ENCODE measurements around the gene RPA3.

DNA sequence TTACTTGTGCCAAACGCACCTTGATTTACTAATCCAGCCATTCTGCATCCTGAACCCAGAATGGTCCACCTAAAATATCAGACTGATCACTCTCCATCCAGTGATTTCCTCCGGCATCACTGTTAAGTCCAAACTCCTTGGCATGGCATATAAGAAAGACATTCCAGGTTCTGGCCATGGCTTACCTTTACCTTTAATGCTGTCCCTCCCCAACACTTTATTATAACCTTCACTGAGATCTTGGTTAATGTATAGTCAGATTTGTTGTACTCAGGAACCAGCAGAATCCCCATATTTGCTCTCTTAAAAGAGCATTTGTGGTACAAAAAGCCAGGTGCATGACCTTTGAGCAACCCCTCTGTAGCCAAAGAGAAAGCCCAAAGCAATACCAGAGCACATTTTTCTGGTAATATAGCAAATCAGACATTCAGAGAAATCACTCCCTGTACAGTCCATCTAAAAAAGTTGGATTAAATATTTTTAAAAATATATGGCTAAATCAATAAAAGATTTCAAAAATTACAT, 67.7 kb downstream of the RPA3 start:
- TF ChIP-seq, protein P1, sequence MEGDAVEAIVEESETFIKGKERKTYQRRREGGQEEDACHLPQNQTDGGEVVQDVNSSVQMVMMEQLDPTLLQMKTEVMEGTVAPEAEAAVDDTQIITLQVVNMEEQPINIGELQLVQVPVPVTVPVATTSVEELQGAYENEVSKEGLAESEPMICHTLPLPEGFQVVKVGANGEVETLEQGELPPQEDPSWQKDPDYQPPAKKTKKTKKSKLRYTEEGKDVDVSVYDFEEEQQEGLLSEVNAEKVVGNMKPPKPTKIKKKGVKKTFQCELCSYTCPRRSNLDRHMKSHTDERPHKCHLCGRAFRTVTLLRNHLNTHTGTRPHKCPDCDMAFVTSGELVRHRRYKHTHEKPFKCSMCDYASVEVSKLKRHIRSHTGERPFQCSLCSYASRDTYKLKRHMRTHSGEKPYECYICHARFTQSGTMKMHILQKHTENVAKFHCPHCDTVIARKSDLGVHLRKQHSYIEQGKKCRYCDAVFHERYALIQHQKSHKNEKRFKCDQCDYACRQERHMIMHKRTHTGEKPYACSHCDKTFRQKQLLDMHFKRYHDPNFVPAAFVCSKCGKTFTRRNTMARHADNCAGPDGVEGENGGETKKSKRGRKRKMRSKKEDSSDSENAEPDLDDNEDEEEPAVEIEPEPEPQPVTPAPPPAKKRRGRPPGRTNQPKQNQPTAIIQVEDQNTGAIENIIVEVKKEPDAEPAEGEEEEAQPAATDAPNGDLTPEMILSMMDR (optimal IDR thresholded peaks at IDR 0.05 in 1 of 3, IDR thresholded peaks at IDR 0.05 in 1 of 3, conservative IDR thresholded peaks at IDR 0.05 in 1 of 3; ENCODE audit: extremely low read depth in 1 of 3, insufficient read depth in 2 of 3, low read length in 3 of 3) = no peak
- no peak for TF ChIP-seq EZH2 (IDR thresholded peaks at IDR 0.05; ENCODE audit: low read length)
